ENCODE results near the gene SLMAP.
A peak's percentile ranks its signal among the peaks of the same experiment; 100 is the strongest.

The SLMAP gene

GRCh38 chr3:57753016-57753415 is 3.1 kb upstream of the SLMAP start:
- no peaks in the 10 kb centered on the region for H3K27me3 ChIP-seq (ENCODE audit: control insufficient read depth, insufficient read depth, low read length)
- no peaks in the 10 kb centered on the region for H3K9me3 ChIP-seq (replicated peaks; ENCODE audit: low read length)
- no peak overlapping the region for H3K9ac ChIP-seq (ENCODE audit: low read depth, low read length)
- no peak overlapping the region for H3K4me3 ChIP-seq (ENCODE audit: low read length)
- peaks cover 6% of the 10 kb centered on the region for H3K36me3 ChIP-seq (ENCODE audit: insufficient read depth, low read length)
- no peak overlapping the region for H3K4me2 ChIP-seq (ENCODE audit: low read length)
- peaks cover 20% of the 10 kb centered on the region for H3K4me1 ChIP-seq (ENCODE audit: control insufficient read depth, insufficient read depth, low read length)

DNA sequence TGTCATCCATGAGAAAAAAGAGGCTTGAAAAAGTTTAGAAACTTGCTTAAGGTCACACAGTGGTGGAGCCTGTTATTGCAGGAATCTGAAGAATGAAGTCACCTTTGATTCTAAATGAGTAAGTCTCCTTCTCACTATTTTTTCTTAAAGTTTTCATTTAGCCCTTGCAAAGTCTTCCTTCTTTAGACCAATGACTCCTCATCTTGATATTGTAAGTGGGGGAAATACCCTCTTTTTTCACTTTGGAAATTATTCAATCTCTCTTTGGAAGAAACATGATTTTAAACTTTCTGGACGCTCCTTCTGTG is 787 bp upstream of the SLMAP start:
- H3K36me3 ChIP-seq (ENCODE audit: insufficient read depth, low read length): peaks cover 6% of the 10 kb centered on the region
- H3K27me3 ChIP-seq (ENCODE audit: control insufficient read depth, insufficient read depth, low read length): no peaks in the 10 kb centered on the region
- H3K4me1 ChIP-seq (ENCODE audit: control insufficient read depth, insufficient read depth, low read length): peaks cover 31% of the 10 kb centered on the region
- H3K4me2 ChIP-seq (ENCODE audit: low read length): peak overlapping the region; percentile 90
- H3K4me3 ChIP-seq (ENCODE audit: low read length): peak overlapping the region; percentile 87
- no peaks in the 10 kb centered on the region for H3K9me3 ChIP-seq (replicated peaks; ENCODE audit: low read length)
- H3K9ac ChIP-seq (ENCODE audit: low read depth, low read length): peak overlapping the region; percentile 87

DNA sequence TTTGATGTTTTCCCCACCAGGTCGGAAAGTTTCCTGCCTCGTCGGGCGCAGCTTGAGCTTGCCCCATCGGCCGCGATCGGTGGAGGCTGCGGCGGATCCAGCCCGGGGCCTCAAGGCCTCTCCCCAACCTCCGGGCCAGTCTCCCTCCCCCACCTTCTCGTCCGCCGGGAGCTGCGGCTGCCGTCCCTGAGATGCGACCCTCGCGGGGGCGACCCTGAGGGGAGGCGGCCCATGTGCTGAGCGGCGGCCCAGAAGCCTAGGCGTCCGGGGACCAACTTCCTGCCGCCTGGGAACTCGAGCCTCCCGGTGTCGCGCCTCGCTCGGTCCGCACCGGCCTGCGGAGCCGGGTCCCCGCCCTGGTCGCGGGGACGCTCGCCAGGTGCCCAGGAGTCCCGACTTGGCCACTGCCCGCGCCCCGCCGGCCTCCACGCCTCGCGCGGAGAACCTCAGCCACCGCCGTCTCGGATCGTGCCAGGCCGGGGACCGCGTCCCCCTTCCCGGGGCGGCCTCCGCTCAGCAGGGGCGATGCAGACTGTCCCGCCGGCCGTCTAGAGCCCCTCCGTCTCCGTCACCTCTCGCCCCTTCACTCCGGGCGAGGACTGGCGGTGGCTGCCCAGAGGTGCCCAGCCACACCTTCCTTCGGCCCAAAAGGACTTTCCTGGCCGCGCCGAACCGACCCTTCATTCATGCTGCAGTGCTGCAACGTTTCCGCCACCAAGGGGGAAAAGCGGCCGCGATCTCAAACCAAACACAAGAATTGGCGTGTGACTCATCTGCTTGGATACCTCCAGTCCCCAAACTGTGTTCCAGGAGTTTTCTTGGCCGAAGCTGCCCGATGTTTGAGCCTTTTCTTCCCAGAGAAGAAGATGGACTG is 656 bp downstream of the SLMAP start:
- Histone ChIP-seq H3K4me1 (ENCODE audit: control insufficient read depth, insufficient read depth, low read length) (peaks cover 31% of the 10 kb centered on the region), H3K27me3 (ENCODE audit: control insufficient read depth, insufficient read depth, low read length) (no peaks in the 10 kb centered on the region), H3K9me3 (replicated peaks; ENCODE audit: low read length) (no peaks in the 10 kb centered on the region), H3K9ac (ENCODE audit: low read depth, low read length) (peak overlapping the region; percentile 87), H3K4me2 (ENCODE audit: low read length) (peak overlapping the region; percentile 90), H3K36me3 (ENCODE audit: insufficient read depth, low read length) (peaks cover 10% of the 10 kb centered on the region), H3K4me3 (ENCODE audit: low read length) (peak overlapping the region; percentile 87)

DNA sequence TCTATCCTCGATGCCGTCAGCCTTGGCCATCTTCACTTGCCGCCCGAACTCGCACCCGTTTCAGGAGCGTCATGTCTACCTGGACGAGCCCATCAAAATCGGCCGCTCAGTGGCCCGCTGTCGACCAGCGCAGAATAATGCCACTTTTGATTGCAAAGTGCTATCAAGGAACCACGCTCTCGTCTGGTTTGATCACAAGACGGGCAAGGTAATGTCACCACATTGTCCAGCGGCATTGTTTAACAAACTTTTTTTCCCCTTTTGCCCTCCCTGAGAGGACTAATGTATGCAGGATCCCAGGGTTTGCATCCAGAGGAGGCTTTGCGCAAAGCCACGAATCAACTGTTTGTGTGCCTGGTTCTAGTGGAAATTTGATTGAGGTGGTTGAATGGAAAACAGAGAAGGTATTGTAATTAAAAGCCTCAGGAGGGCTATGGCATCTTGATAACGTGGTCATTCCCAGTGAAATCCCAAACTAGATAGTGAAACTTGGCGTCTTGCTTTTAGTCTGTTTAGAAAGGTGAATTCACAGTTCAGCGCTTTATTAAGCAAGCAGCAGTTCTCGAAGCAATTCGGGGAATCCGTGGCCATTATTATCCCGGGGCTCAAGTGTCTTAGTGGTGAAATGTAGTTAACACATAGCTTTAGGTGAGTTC is 1.7 kb downstream of the SLMAP start:
- peak overlapping the region; percentile 87 for H3K9ac ChIP-seq (ENCODE audit: low read depth, low read length)

GRCh38 chr3:57758686-57759085 is 2.6 kb downstream of the SLMAP start:
- H3K4me2 ChIP-seq (ENCODE audit: low read length): peak overlapping the region; percentile 90
- peak overlapping the region; percentile 87 for H3K4me3 ChIP-seq (ENCODE audit: low read length)
- H3K27me3 ChIP-seq (ENCODE audit: control insufficient read depth, insufficient read depth, low read length): no peaks in the 10 kb centered on the region
- peaks cover 17% of the 10 kb centered on the region for H3K36me3 ChIP-seq (ENCODE audit: insufficient read depth, low read length)
- no peaks in the 10 kb centered on the region for H3K9me3 ChIP-seq (replicated peaks; ENCODE audit: low read length)
- peak overlapping the region; percentile 87 for H3K9ac ChIP-seq (ENCODE audit: low read depth, low read length)
- H3K4me1 ChIP-seq (ENCODE audit: control insufficient read depth, insufficient read depth, low read length): peaks cover 23% of the 10 kb centered on the region

More for the DNA sequence above, 1.7 kb downstream of the SLMAP start:
- peaks cover 23% of the 10 kb centered on the region for H3K4me1 ChIP-seq (ENCODE audit: control insufficient read depth, insufficient read depth, low read length)
- H3K27me3 ChIP-seq (ENCODE audit: control insufficient read depth, insufficient read depth, low read length): no peaks in the 10 kb centered on the region
- H3K36me3 ChIP-seq (ENCODE audit: insufficient read depth, low read length): peaks cover 10% of the 10 kb centered on the region
- H3K9me3 ChIP-seq (replicated peaks; ENCODE audit: low read length): no peaks in the 10 kb centered on the region
- peak overlapping the region; percentile 87 for H3K4me3 ChIP-seq (ENCODE audit: low read length)
- peak overlapping the region; percentile 90 for H3K4me2 ChIP-seq (ENCODE audit: low read length)

- H3K27me3 ChIP-seq (ENCODE audit: control insufficient read depth, insufficient read depth, low read length): no peaks in the 10 kb centered on the region
Measured at GRCh38 chr3:57764794-57765193, 8.7 kb downstream of the SLMAP start.

GRCh38 chr3:57768595-57768994 is 12.5 kb downstream of the SLMAP start:
- H3K4me2 ChIP-seq (ENCODE audit: low read length): no peak overlapping the region
- no peaks in the 10 kb centered on the region for H3K4me1 ChIP-seq (ENCODE audit: control insufficient read depth, insufficient read depth, low read length)
- no peak overlapping the region for H3K9ac ChIP-seq (ENCODE audit: low read depth, low read length)
- H3K36me3 ChIP-seq (ENCODE audit: insufficient read depth, low read length): peaks cover 7% of the 10 kb centered on the region
- H3K4me3 ChIP-seq (ENCODE audit: low read length): no peak overlapping the region
- no peaks in the 10 kb centered on the region for H3K27me3 ChIP-seq (ENCODE audit: control insufficient read depth, insufficient read depth, low read length)
- no peaks in the 10 kb centered on the region for H3K9me3 ChIP-seq (replicated peaks; ENCODE audit: low read length)

More at GRCh38 chr3:57764794-57765193, 8.7 kb downstream of the SLMAP start:
- H3K4me1 ChIP-seq (ENCODE audit: control insufficient read depth, insufficient read depth, low read length): no peaks in the 10 kb centered on the region
- H3K36me3 ChIP-seq (ENCODE audit: insufficient read depth, low read length): peaks cover 18% of the 10 kb centered on the region
- H3K4me3 ChIP-seq (ENCODE audit: low read length): no peak overlapping the region
- no peak overlapping the region for H3K9ac ChIP-seq (ENCODE audit: low read depth, low read length)
- no peak overlapping the region for H3K4me2 ChIP-seq (ENCODE audit: low read length)
- no peaks in the 10 kb centered on the region for H3K9me3 ChIP-seq (replicated peaks; ENCODE audit: low read length)

- peaks cover 3% of the 10 kb centered on the region for H3K36me3 ChIP-seq (ENCODE audit: insufficient read depth, low read length)
- H3K4me1 ChIP-seq (ENCODE audit: control insufficient read depth, insufficient read depth, low read length): no peaks in the 10 kb centered on the region
- H3K4me3 ChIP-seq (ENCODE audit: low read length): no peak overlapping the region
- no peak overlapping the region for H3K4me2 ChIP-seq (ENCODE audit: low read length)
- no peaks in the 10 kb centered on the region for H3K9me3 ChIP-seq (replicated peaks; ENCODE audit: low read length)
- H3K9ac ChIP-seq (ENCODE audit: low read depth, low read length): no peak overlapping the region
- no peaks in the 10 kb centered on the region for H3K27me3 ChIP-seq (ENCODE audit: control insufficient read depth, insufficient read depth, low read length)
Measured at GRCh38 chr3:57770009-57770827, 14.1 kb downstream of the SLMAP start.

DNA sequence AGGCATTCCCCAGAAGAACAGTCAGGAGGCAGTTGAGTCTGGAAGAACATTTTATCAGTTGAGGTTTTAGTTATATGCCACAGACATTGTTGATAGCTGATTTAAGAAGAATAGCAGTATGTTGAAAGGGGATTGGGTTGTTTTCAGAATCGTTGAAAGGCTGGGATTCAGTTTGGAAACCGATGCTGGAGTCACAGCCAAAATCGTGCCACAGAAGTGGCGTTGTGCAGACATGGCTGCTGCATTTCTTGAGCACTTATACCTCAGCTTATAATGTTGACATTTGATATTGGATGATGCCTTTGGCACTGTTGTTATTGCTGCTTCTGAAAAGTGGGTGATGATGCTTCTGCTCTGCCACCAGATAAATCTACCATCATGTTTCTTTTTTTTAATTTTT is 16.1 kb downstream of the SLMAP start:
- H3K9ac ChIP-seq (ENCODE audit: low read depth, low read length): no peak overlapping the region
- H3K36me3 ChIP-seq (ENCODE audit: insufficient read depth, low read length): peaks cover under 1% of the 10 kb centered on the region
- H3K4me3 ChIP-seq (ENCODE audit: low read length): no peak overlapping the region
- H3K27me3 ChIP-seq (ENCODE audit: control insufficient read depth, insufficient read depth, low read length): no peaks in the 10 kb centered on the region
- no peaks in the 10 kb centered on the region for H3K9me3 ChIP-seq (replicated peaks; ENCODE audit: low read length)
- H3K4me1 ChIP-seq (ENCODE audit: control insufficient read depth, insufficient read depth, low read length): no peaks in the 10 kb centered on the region
- no peak overlapping the region for H3K4me2 ChIP-seq (ENCODE audit: low read length)

DNA sequence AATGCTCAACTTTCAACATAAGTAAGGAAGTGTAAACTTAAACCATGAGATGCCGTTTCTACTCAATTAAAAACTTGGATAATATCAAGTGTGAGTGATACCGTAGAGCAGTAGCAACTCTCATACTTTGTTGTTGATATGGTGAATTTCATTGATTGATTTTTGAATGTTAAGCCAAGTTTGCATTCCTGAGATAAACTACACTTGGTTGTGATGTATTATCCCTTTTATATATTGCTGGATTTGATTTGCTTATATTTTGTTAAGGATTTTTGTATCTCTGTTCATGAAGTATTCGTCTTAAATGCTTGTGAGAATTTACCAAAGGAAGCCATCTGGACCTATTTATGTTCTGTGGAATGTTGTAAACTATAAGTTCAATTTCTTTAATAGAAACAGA is 21.7 kb downstream of the SLMAP start:
- H3K4me1 ChIP-seq (ENCODE audit: control insufficient read depth, insufficient read depth, low read length): no peaks in the 10 kb centered on the region

DNA sequence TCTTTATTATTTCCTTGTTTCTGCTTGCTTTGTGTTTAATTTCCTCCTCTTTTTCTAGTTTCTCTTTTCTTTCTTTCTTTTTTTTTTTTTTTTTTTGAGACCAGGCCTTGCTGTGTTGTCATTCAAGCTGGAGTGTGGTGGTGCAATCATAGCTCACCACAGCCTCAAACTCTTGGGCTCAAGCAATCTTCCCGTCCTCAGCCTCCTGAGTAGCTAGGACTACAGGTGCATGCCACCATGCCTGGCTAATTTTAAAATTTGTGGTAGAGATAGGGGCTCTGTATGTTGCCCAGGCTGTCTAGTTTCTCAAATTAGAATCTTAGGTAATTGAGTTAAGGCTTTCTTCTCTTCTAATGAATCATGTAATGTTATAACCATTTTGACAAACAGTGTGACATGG is 22.4 kb downstream of the SLMAP start:
- H3K4me3 ChIP-seq (ENCODE audit: low read length): no peak overlapping the region
- no peaks in the 10 kb centered on the region for H3K9me3 ChIP-seq (replicated peaks; ENCODE audit: low read length)
- no peaks in the 10 kb centered on the region for H3K4me1 ChIP-seq (ENCODE audit: control insufficient read depth, insufficient read depth, low read length)
- no peak overlapping the region for H3K9ac ChIP-seq (ENCODE audit: low read depth, low read length)
- no peak overlapping the region for H3K4me2 ChIP-seq (ENCODE audit: low read length)
- no peaks in the 10 kb centered on the region for H3K36me3 ChIP-seq (ENCODE audit: insufficient read depth, low read length)
- no peaks in the 10 kb centered on the region for H3K27me3 ChIP-seq (ENCODE audit: control insufficient read depth, insufficient read depth, low read length)

More for the DNA sequence above, 21.7 kb downstream of the SLMAP start:
- no peaks in the 10 kb centered on the region for H3K36me3 ChIP-seq (ENCODE audit: insufficient read depth, low read length)
- no peaks in the 10 kb centered on the region for H3K9me3 ChIP-seq (replicated peaks; ENCODE audit: low read length)
- H3K27me3 ChIP-seq (ENCODE audit: control insufficient read depth, insufficient read depth, low read length): no peaks in the 10 kb centered on the region
- no peak overlapping the region for H3K4me3 ChIP-seq (ENCODE audit: low read length)
- no peak overlapping the region for H3K4me2 ChIP-seq (ENCODE audit: low read length)
- no peak overlapping the region for H3K9ac ChIP-seq (ENCODE audit: low read depth, low read length)

Measured in skeletal muscle satellite cell (primary cell).